Heart right ventricle (tissue), 16 donors: ENCODE results near the gene UCN2. TPM values are rescaled to one million over a fixed set of nuclear protein-coding genes. Genes with fewer than 3 reads are reported as not detected.

Experiments used
- ATAC-seq, 8 donors: fragments of 200-7000 bp; cut with Tn5 transposase; one replicate each; pipeline ENCODE4 v1.9.1; 2020; ENCODE audit warnings: mild to moderate bottlenecking in 8 of 8, moderate library complexity in 8 of 8, moderate number of reproducible peaks in 1 of 8
- DNase-seq, 2 donors: peaks; one replicate each; pipeline ENCODE4 v3.0.0-alpha.2; 2020
- H3K27ac ChIP-seq, 10 donors: fragments of 200-600 bp; sonication (generic) in 2 of 10; one replicate each; pipeline versions ENCODE4 v1.5.0 to v1.8.0; 2020 to 2022; ENCODE audit warnings: mild to moderate bottlenecking in 3 of 10
- H3K27me3 ChIP-seq, 7 donors: fragments of 200-600 bp; one replicate each; pipeline ENCODE4 v1.8.0; 2021 to 2022; ENCODE audit warnings: mild to moderate bottlenecking in 2 of 7
- H3K36me3 ChIP-seq, 9 donors: fragments of 200-600 bp; sonication (generic) in 1 of 9; one replicate each; pipeline versions ENCODE4 v1.5.0 to v1.8.0; 2020 to 2022; ENCODE audit warnings: mild to moderate bottlenecking in 2 of 9
- H3K4me1 ChIP-seq, 9 donors: fragments of 200-600 bp; sonication (generic) in 1 of 9; one replicate each; pipeline versions ENCODE4 v1.5.0 to v1.8.0; 2020 to 2022; ENCODE audit warnings: mild to moderate bottlenecking in 4 of 9
- H3K4me3 ChIP-seq, 10 donors: fragments of 200-600 bp; sonication (generic) in 2 of 10; one replicate each; pipeline versions ENCODE4 v1.5.0 to v1.8.0; 2020 to 2022; ENCODE audit warnings: mild to moderate bottlenecking in 7 of 10, moderate library complexity in 2 of 10
- H3K9me3 ChIP-seq, 11 donors: fragments of 200-600 bp in 10 of 11; sonication (generic) in 2 of 11; one replicate each; pipeline versions ENCODE4 v1.5.0 to v1.8.0; 2013 to 2022; ENCODE audit warnings: mild to moderate bottlenecking in 2 of 11, control low read depth in 1 of 11, moderate library complexity in 1 of 11
- CTCF ChIP-seq, 9 donors: fragments of 200-600 bp; sonication (generic) in 2 of 9; IDR thresholded peaks; one replicate each; pipeline versions ENCODE4 v1.5.0 to v1.8.0; 2021 to 2022; ENCODE audit warnings: antibody characterized with exemption in 9 of 9, mild to moderate bottlenecking in 5 of 9, moderate library complexity in 1 of 9
- WGBS, 2 donors: extraction: QIAGEN DNeasy Blood & Tissue Kit; methylation state at CpG; one replicate each; pipeline ENCODE4 v1.1.7; 2013; ENCODE audit warnings: inconsistent platforms in 1 of 2; 5-methylcytosine and 5-hydroxymethylcytosine counted together
- intact Hi-C, 10 donors: fragments of 100-400 bp; cut with DNase I; formaldehyde crosslinking; loops; one replicate each; pipeline versions ENCODE4 v1.11.1 to v1.14.2; 2022
- polyA plus RNA-seq, 2 donors: library from polyadenylated mRNA; stranded (reverse); fragments of 200-250 nt; gene quantifications; one replicate each; pipeline ENCODE4 v1.2.3, GENCODE V29; 2013
- total RNA-seq, 10 donors: library from RNA; stranded (reverse); fragmentation: NEBNext Ultra II Directional in 3 of 10; extraction: Animal tissue kit (Norgen Biotek cat#: 25700) in 3 of 10; gene quantifications; one replicate each; pipeline versions ENCODE4 v1.2.1 to v1.2.4, GENCODE V29; 2021 to 2023
- donor health status: Arrhythmogenic right ventricular cardiomyopathy.
- donor health status: ischemic (EF 13 %, LVEDD 7.1; RV severe dilation, severe dysfunction).
- donor health status: healthy with polysubstance abuse.
- donor health status: DM: no; HTN: yes; CAD: no.
- donor health status: DM: no; HTN: no; CAD: no.
- donor health status: ischemic (EF 25% LVEDD 6.9; RV normal size, moderate dysfunction).
- donor health status: ischemic (EF 25% LVEDD 5.7; RV mildly dilated, moderate dysfunction).
- donor health status: healthy.
- donor health status: DM: yes; HTN: yes; CAD: no.
- donor health status: Ischemic cardiomyopathy.
- donor health status: ischemic (EF 35%, LVEDD 5.7; RV mildly dilated, moderate dysfunction).
- donor health status: nonischemic (EF 11% LVEDD 7.7; RV severe dilation, severe dysfunction).
- donor health status: DM: yes; HTN: yes; CAD: no.
- donor health status: PGD.
- donor health status: ischemic (EF 29% LVEDD 5.4; RV normal size, mild dysfunction).
- donor health status: nonischemic (EF 23%, LVEDD 6.1; RV moderate dilation, normal function).

Gene UCN2
- total and polyA plus RNA-seq, 12 donors, result 0.06 to 0.77 (median 0.21) TPM; not detected in 6

GRCh38 chr3:48556796-48557626 is 6.6 kb downstream of the UCN2 start, which contains the start of gene PFKFB4:
Gene PFKFB4 (minus strand): TSS chr3:48556803. CDS start chr3:48556777, 26 bp downstream.
- peak in 2 of 9 donors; percentile 17 to 18 for TF ChIP-seq CTCF (IDR thresholded peaks at IDR 0.05)
- peak; percentile 93 to 95 (median 94) for ATAC-seq
- peak within 1 kb of the TSS in 9 of 10 donors; percentile 52 to 86 (median 63) for H3K27ac ChIP-seq
- H3K4me3 ChIP-seq, result peak within 1 kb of the TSS in 9 of 10 donors; percentile 38 to 72 (median 62)
- DNase-seq, result peak; percentile 99
- H3K9me3 ChIP-seq, result no peaks in the 10 kb centered on the region
- no peaks in the 10 kb centered on the region for H3K27me3 ChIP-seq
- no peaks in the 10 kb centered on the region for H3K36me3 ChIP-seq
- intact Hi-C loops, result loop anchor here in 5 of 10 donors (2.0 to 10.0 kb wide), 4 partner anchors 50 to 282 kb away; partner anchors contain the start of genes UQCRC1 (in 2 of the 5), ATRIP (in 1 of the 5) and SLC26A6 (in 1 of the 5)
- H3K4me1 ChIP-seq, result peaks cover 9 to 79% (median 29%) of the 10 kb centered on the region in 9 donors
- WGBS, 2 donors, result 1% methylated on average over 51 to 53 of the region's 53 CpGs

GRCh38 chr3:48555949-48556795 is 7.4 kb downstream of the UCN2 start:
- H3K4me3 ChIP-seq, result peak overlapping the region in 9 of 10 donors; percentile 30 to 72 (median 62)
- H3K36me3 ChIP-seq, result no peaks in the 10 kb centered on the region
- no peak for DNase-seq
- no peak for TF ChIP-seq CTCF (IDR thresholded peaks at IDR 0.05)
- intact Hi-C loops, result loop anchor here in 5 of 10 donors (2.0 to 10.0 kb wide), 4 partner anchors 51 to 281 kb away; partner anchors contain the start of genes UQCRC1 (in 2 of the 5), ATRIP (in 1 of the 5) and SLC26A6 (in 1 of the 5)
- no peaks in the 10 kb centered on the region for H3K9me3 ChIP-seq
- 20 to 22% methylated on average over 28 to 29 of the region's 29 CpGs for WGBS, 2 donors
- peaks cover 9 to 74% (median 29%) of the 10 kb centered on the region in 9 donors for H3K4me1 ChIP-seq
- peak overlapping the region in 6 of 10 donors; percentile 21 to 86 (median 52) for H3K27ac ChIP-seq
- peak in 1 of 8 donors; percentile 0 for ATAC-seq
- H3K27me3 ChIP-seq, result no peaks in the 10 kb centered on the region

- 90 to 93% methylated on average over 10 of the region's 10 CpGs for WGBS, 2 donors
Observed at GRCh38 chr3:48555231-48555948, 8.2 kb downstream of the UCN2 start.

More at GRCh38 chr3:48555231-48555948, 8.2 kb downstream of the UCN2 start:
- H3K9me3 ChIP-seq, result no peaks in the 10 kb centered on the region
- DNase-seq (no peak), ATAC-seq (no peak)
- peaks cover 5 to 70% (median 23%) of the 10 kb centered on the region in 9 donors for H3K4me1 ChIP-seq
- H3K27ac ChIP-seq, result peak overlapping the region in 1 of 10 donors; percentile 86
- peak overlapping the region in 1 of 10 donors; percentile 72 for H3K4me3 ChIP-seq
- no peak for TF ChIP-seq CTCF (IDR thresholded peaks at IDR 0.05)
- intact Hi-C loops, result loop anchor here in 4 of 10 donors (5.0 to 10.0 kb wide), 3 partner anchors 52 to 281 kb away; partner anchors contain the start of genes UQCRC1 (in 2 of the 4) and ATRIP (in 1 of the 4)
- H3K36me3 ChIP-seq, result no peaks in the 10 kb centered on the region
- no peaks in the 10 kb centered on the region for H3K27me3 ChIP-seq
